NCI-H510A (cell line): Measurements from ENCODE around the gene MYF6.
"Not testable (repeated sequence)": the region's sequence is repeated elsewhere in the genome, so short reads cannot be mapped to it uniquely, and the experiment has no call there.

ENCODE experiments used
- DNase-seq: peaks from one replicate; lab custom pipeline; 2025; lab: John Stamatoyannopoulos, UW

The MYF6 gene

GRCh38 chr12:80707126-80707829 lies at the start of gene MYF6:
Gene MYF6, plus strand, starts transcription at chr12:80707634. Its CDS starts 86 bp downstream, at chr12:80707720.
- no peak for DNase-seq

GRCh38 chr12:80659512-80660063 lies 47.8 kb upstream of the MYF6 start:
- DNase-seq: no peak

- no peak for DNase-seq
These were observed 44.8 kb upstream of the MYF6 start for GRCh38 chr12:80662586-80662985.

DNA sequence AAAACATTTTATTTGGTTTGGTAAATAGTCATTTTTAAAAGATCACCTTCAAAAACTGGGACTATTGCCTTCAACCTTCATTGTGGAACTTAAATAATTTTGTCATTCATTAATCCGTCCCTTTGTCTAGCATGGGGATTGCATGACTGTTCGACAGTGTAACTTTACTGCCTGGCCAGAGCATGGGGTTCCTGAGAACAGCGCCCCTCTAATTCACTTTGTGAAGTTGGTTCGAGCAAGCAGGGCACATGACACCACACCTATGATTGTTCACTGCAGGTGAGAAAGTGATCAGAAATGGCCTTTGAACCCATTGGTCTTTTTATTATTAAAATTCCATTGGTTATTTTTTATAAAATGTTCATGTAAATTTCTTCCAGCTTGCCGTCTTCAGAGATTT lies 37.2 kb upstream of the MYF6 start:
- no peak for DNase-seq

DNA sequence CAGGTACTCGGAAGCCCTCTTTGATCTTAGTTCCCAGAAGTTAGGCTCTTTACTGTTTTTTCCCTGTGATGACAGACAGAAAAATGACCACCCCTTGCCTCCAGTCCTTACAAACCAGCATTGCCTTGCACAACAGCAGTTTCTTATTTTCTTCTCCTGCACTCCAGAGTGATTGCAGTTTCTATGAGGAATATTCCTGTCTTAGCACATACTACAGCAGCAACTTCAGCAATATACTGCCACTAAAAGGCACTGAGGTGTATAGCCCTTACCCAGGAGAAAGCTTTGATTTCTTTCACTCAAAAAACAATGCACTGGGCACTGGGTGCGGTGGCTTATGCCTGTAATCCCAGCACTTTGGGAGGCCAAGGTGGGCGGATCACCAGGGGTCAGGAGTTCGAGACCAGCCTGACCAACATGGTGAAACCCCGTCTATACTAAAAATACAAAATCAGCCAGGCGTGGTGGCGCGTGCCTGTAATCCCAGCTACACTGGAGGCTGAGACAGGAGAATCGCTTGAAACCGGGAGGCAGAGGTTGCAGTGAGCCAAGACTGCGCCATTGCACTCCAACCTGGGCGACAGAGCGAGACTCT lies 31.3 kb upstream of the MYF6 start:
- not testable (repeated sequence) for DNase-seq

GRCh38 chr12:80676856-80677255 lies 30.6 kb upstream of the MYF6 start:
- DNase-seq: no peak

- DNase-seq: no peak
These were observed 29.4 kb upstream of the MYF6 start for GRCh38 chr12:80677994-80678393.

- no peak for DNase-seq
These were observed 27.9 kb upstream of the MYF6 start for GRCh38 chr12:80679346-80680131.

DNA sequence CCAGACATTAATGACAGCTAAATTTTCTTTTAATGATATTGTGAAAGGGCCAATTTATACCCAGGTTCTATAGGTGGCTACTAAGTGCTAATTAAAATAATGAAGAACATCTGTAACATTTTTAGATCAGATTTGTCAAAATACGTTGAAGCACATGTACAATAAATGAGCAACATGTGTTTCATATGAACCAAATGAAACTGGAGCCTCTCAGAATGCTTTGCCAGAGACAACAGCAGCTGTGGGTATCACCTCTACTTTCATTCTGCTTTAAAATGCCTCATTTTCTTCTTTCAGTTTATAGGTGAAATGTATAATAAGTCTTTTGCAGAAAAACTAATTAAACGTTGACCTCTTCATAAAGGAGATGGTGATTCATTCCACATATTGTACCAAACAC lies 26.1 kb upstream of the MYF6 start:
- no peak for DNase-seq

GRCh38 chr12:80681786-80682185 lies 25.6 kb upstream of the MYF6 start:
- no peak for DNase-seq

DNA sequence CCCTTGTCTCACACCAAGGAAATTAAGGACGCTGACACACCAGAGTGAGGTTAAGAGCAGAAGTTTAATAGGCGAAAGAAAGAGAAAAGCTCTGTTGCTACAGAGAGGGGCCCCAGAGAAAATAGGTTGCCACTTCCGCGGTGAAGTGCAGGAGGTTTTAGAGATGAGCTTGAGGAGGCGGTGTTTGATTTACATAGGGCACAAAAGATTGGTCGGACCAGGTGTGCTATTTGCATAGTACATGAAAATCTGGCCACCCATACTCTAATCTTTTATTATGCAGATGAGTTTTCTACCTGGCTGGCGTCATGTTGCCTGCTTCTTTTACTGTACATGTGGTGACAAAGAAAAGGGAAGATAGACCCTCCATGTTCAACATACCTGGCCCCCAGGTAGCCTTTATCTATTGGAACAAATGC lies 23.3 kb upstream of the MYF6 start:
- DNase-seq: peak; percentile 89

- DNase-seq: no peak
These were observed 17.3 kb upstream of the MYF6 start for GRCh38 chr12:80690090-80690489.

DNA sequence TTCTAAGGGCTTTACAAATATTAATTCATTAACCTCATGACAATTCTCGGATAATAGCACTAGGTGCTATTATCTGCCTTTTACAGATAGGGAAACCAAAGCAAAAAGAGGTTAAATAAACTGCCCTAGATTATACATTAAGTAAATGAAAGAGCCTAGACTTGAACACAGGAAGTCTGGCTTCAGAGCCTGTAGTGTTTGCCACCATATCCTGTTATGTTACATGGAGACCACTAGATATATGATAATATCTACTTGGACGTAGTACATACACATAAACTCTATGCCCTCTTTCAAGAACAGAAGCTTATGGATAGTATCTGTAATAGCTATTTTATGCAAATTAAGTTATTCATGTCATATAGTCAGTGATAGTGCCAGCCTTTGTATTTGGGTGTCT lies 16.9 kb upstream of the MYF6 start:
- DNase-seq: no peak

DNA sequence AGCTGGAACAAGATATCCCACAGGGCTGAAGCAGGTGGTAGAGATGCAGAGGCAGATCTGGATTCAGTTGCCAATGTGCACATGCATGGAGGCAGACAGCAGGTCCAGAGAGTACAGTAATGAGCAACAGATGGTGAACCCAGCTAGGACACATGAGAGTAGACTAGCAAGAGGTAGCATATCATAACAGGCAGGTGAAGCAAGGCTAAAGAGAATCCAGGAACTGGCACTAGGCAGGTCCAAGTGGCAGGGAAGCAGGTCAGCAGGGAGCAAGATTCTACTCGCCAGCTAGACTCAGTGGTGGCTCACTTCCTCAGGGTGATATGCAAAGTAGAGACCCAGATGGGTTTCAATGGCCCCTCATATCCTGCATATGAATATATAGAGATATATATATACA lies 15.3 kb upstream of the MYF6 start:
- no peak for DNase-seq

DNA sequence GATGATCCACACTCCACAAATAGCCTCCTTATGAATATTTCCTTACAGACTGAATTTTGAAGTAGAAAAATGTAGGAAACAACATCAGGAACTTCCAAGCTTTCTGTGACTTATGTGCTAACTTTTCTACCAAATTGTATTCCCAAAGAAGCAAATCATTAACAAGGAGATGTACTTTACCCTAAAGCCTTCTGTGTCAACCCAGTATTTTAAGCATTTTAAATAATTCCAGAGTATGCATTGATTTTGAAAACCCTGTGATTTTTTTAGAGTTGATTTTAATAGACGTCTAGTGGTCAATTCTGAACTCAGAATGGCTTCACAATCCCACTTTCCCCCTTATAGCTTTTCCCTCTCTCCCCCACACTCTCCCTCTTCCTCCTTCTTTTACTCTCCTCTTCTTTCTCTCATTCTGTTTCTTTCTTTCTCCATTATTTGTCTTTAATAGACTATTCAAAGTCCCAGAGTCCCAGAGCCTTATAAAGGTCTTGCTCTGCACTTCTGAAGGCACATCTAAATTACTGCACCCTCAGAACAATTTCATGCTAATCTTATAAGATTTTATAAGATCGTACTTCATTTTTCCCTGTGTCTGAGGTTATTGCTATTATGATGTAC lies 10.1 kb upstream of the MYF6 start:
- no peak for DNase-seq

DNA sequence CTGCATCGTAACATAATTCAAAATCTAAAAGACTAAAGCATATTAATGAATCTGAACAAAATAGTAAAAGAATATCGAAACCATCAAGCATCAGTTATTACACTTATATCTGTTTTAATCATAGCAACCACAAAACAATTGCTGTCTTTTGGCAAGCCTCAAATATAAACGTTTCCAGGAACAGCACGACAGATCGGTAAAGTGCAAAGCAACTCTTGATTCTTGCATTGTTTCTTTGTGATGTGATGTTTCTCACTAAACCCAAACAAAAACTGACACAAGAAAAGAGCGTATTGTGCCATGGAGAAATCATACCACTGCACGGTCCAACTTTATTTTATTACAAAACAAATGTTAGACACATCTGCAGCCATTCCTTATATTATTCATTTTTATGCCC lies 9.2 kb upstream of the MYF6 start:
- no peak for DNase-seq

GRCh38 chr12:80698847-80699542 lies 8.4 kb upstream of the MYF6 start:
- no peak for DNase-seq

DNA sequence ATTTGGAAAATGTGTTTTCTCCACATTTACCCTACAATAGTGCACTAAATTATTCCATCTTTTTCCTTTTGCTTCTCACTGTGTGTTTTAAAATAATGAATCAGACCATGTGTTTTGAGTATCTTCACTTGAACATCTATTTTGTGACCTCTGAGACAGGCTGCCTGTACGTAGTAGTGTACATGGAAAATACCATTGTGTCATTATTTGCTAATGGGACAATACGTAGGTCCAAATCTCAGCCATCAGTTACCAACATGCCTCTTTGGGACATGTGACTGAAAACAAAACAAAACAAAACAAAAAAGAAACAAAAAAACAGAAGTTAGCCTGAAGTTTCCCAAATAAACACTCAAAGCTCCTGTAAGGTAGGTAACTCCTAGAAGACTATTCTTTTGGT lies 7.1 kb upstream of the MYF6 start:
- no peak for DNase-seq

DNA sequence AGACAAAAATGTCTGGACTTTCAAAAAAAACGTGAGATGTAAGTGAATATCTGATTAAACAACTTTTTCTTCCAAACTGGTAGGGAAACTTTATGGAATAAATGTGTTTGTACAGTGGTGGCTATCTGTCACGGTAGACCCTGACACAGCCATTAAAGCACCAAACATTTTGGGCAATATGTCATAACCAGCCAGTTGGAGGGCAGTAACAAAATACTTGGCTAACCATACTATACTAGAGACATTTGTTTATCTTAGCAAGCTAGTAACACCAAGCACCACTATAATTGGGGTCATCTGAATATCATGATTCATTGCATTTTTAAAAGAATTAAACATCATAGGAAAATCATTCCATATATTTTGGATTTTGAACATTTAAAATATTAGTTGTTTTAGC lies 6.0 kb upstream of the MYF6 start:
- DNase-seq: no peak

DNA sequence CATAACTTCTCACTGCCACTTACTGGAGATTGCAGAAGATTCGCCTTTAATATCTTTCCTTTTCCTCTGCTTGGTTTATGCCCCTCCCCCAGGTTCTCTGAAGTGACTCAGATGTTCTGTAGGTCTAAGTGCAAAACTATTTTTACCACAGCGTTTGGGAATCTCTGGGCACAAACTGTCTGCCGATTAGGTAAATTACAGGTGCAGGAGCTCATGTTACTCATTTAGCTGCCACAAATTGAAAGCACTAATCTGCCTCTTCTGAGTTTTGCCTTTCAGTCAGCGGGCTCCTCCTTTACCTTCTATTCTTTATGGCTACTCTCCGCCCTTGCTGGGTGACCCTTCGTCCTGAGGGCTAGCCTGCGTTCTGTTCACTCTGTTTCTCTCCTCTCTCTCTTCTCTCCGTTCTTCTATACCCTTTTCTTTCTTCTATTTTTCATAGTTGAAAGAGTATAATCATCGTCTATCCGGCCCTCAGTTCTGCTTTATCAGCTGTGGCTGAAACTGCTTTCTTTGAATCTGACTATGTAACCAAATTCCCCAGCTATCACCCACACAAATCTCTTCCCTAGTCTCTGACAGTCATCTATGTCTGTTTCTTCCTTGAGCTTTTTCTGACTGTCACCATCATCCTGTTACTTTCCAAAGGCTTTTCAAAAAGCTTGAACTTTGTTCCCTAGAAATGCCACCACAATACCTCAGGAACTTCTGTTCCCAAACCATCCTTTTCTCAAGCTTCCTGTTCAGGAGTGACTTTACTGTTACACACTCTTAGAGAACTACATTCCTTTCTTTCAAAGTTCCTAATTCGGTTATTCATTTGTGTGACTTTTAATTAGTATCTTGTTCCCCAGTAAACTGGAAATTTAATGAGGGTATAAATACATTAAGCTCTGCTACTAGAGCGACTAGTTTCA lies 4.3 kb upstream of the MYF6 start:
- DNase-seq: no peak

DNA sequence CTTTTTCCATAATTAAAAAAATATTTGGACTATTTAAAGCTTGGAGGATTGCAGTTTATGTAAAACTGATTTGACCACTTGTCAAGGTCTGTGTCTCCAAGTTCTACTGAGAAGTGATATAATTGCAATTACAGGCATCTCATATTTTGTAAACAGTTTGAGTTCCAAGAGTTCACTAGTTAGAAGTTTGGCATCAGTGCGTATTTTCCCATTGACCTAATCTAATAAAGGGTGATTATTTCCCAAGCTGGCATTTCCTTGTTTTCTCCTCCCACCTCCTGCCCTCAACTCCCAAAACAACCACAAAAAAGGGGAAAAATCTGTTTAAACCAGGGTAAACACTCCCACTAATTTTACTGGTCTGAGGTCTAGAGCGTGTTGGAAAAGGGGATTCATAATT lies 3.0 kb upstream of the MYF6 start:
- DNase-seq: no peak
